Ovary (tissue), 9 donors: ENCODE results near the gene TNRC6A. TPM values are rescaled to one million over a fixed set of nuclear protein-coding genes. Genes with fewer than 3 reads are reported as not detected.

ENCODE experiments used
- DNase-seq, 5 donors: peaks; one replicate each; pipeline ENCODE4 v3.0.0-alpha.2; 2019 to 2020
- H3K27ac ChIP-seq, 2 donors: fragments of 200-600 bp; one replicate each; pipeline versions ENCODE4 v1.5.1 to v1.8.0; 2019 to 2022
- H3K27me3 ChIP-seq: fragments of 200-600 bp; one replicate; pipeline ENCODE4 v1.8.0; 2022
- H3K36me3 ChIP-seq: fragments of 200-600 bp; sonication (generic); one replicate; pipeline ENCODE4 v1.5.1; 2019
- H3K4me1 ChIP-seq: one replicate; pipeline ENCODE4 v1.8.1; 2013; ENCODE audit warnings: mild to moderate bottlenecking, moderate library complexity; ENCODE audit not compliant: insufficient read depth
- H3K4me3 ChIP-seq: fragments of 200-600 bp; sonication (generic); one replicate; pipeline ENCODE4 v1.5.1; 2017
- H3K9me3 ChIP-seq, 2 donors: fragments of 200-600 bp in 1 of 2; sonication (generic) in 1 of 2; one replicate each; pipeline versions ENCODE4 v1.5.1 to v1.8.1; 2013 to 2019; ENCODE audit warnings: mild to moderate bottlenecking in 1 of 2, moderate library complexity in 1 of 2
- EP300 ChIP-seq: sonication (generic); formaldehyde crosslinking; IDR thresholded peaks from one replicate; pipeline ENCODE4 v1.6.1; 2017; ENCODE audit warnings: antibody characterized with exemption
- POLR2A ChIP-seq: fragments of 450-650 bp; IDR thresholded peaks from one replicate; pipeline ENCODE4 v1.6.1; 2017; ENCODE audit warnings: antibody characterized with exemption, mild to moderate bottlenecking, moderate library complexity
- WGBS, 3 donors: extraction: QIAGEN DNeasy Blood & Tissue Kit in 1 of 3; methylation state at CpG; one replicate each; pipeline versions ENCODE4 v1.1.5 to v1.1.7; 2013 to 2017; 5-methylcytosine and 5-hydroxymethylcytosine counted together
- intact Hi-C, 4 donors: fragments of 100-400 bp; cut with DNase I; formaldehyde crosslinking; loops; one replicate each; pipeline versions ENCODE4 v1.11.0 to v1.15.1; 2022 to 2023
- polyA plus RNA-seq, 2 donors: library from polyadenylated mRNA; stranded (reverse); fragments of 200-250 nt in 1 of 2; fragments of 350-450 nt in 1 of 2; fragmentation: Illumina TruSeq in 1 of 2; extraction: RNeasy Lipid Tissue Mini Kit (QIAGEN cat#74804) in 1 of 2; gene quantifications; one replicate each; pipeline ENCODE4 v1.2.3, GENCODE V29; 2013 to 2014
- total RNA-seq, 7 donors: library from RNA; depleted of rRNA in 2 of 7; stranded (reverse); fragments of >200 nt in 2 of 7; fragmentation: NEBNext Ultra II Directional in 3 of 7; extraction: Animal tissue kit (Norgen Biotek cat#: 25700) in 3 of 7; gene quantifications; one replicate each; pipeline versions ENCODE4 v1.1.0 to v1.2.4, GENCODE V29; 2016 to 2023
- TF ChIP-seq, protein P1 (sequence below), 3 donors: fragments of 450-650 bp in 2 of 3; fragments of 200-600 bp in 1 of 3; IDR thresholded peaks; one replicate each; pipeline versions ENCODE4 v1.5.1 to v1.8.0; 2016 to 2022; ENCODE audit warnings: antibody characterized with exemption in 3 of 3, mild to moderate bottlenecking in 1 of 3
- donor health status: DM: no; HTN: no; CAD: no; lungs with moderate emphysema.
- donor health status: DM: no; HTN: no; CAD: no.
- donor health status: Bipolar disorder and iron deficiency.
- donor health status: DM: yes; HTN: yes; CAD: no.
- donor health status: DM: no; HTN: no; CAD: no.
- donor health status: DM: yes; HTN: yes; CAD: no.

TNRC6A gene
- total and polyA plus RNA-seq, 9 donors = 22.1 to 80.7 (median 54.0) TPM

DNA sequence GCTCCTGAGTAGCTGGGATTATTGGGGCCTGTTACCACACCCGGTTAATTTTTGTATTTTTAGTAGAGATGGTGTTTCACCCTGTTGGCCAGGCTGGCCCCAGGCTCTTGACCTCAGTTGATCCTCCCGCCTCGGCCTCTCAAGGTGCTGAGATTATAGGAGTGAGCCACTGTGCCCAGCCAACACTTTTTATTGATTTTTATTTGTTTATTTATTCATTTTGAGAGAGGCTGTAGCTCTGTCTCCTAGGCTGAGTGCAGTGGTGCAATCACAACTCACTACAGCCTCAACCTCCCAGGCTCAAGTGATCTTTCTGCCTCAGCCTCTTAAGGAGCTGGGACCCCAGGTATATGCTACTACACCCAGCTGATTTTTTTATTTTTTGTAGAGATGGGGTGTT lies 54.7 kb downstream of the TNRC6A start:
- TF ChIP-seq POLR2A = no peak
- TF ChIP-seq, protein P1, sequence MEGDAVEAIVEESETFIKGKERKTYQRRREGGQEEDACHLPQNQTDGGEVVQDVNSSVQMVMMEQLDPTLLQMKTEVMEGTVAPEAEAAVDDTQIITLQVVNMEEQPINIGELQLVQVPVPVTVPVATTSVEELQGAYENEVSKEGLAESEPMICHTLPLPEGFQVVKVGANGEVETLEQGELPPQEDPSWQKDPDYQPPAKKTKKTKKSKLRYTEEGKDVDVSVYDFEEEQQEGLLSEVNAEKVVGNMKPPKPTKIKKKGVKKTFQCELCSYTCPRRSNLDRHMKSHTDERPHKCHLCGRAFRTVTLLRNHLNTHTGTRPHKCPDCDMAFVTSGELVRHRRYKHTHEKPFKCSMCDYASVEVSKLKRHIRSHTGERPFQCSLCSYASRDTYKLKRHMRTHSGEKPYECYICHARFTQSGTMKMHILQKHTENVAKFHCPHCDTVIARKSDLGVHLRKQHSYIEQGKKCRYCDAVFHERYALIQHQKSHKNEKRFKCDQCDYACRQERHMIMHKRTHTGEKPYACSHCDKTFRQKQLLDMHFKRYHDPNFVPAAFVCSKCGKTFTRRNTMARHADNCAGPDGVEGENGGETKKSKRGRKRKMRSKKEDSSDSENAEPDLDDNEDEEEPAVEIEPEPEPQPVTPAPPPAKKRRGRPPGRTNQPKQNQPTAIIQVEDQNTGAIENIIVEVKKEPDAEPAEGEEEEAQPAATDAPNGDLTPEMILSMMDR (IDR thresholded peaks at IDR 0.05) = no peak
- TF ChIP-seq EP300 = no peak
- 91 to 92% (median 92%) methylated on average over 3 of the region's 3 CpGs for WGBS, 3 donors
- Histone ChIP-seq H3K27ac (no peak overlapping the region), H3K9me3 (no peaks in the 10 kb centered on the region), H3K27me3 (no peaks in the 10 kb centered on the region), H3K4me1 (no peaks in the 10 kb centered on the region), H3K4me3 (no peak overlapping the region), H3K36me3 (no peaks in the 10 kb centered on the region)
- DNase-seq = no peak
- intact Hi-C loops = loop anchor here in 1 of 4 donors (10.0 kb wide), 1 partner anchor 49 kb away; no protein-coding TSS in a partner anchor

DNA sequence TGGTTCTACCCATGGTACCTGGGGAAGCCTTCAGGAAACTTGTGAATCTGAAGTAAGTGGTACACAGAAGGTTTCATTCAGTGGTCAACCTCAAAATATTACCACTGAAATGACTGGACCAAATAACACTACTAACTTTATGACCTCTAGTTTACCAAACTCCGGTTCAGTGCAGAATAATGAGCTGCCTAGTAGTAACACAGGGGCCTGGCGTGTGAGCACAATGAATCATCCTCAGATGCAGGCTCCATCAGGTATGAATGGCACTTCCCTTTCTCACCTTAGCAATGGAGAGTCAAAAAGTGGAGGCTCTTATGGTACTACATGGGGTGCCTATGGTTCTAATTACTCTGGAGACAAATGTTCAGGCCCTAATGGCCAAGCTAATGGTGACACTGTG lies 60.4 kb downstream of the TNRC6A start:
- 91 to 97% (median 95%) methylated on average over 2 of the region's 2 CpGs for WGBS, 3 donors
- DNase-seq = no peak
- TF ChIP-seq, protein P1 (IDR thresholded peaks at IDR 0.05) = no peak
- TF ChIP-seq POLR2A (no peak), EP300 (no peak)
- no peak overlapping the region for H3K27ac ChIP-seq
- intact Hi-C loops = loop anchor here in 1 of 4 donors (10.0 kb wide), 1 partner anchor 55 kb away; no protein-coding TSS in a partner anchor
- no peak overlapping the region for H3K4me3 ChIP-seq
- H3K27me3 ChIP-seq = no peaks in the 10 kb centered on the region
- no peaks in the 10 kb centered on the region for H3K36me3 ChIP-seq
- no peaks in the 10 kb centered on the region for H3K9me3 ChIP-seq
- H3K4me1 ChIP-seq = no peaks in the 10 kb centered on the region

DNA sequence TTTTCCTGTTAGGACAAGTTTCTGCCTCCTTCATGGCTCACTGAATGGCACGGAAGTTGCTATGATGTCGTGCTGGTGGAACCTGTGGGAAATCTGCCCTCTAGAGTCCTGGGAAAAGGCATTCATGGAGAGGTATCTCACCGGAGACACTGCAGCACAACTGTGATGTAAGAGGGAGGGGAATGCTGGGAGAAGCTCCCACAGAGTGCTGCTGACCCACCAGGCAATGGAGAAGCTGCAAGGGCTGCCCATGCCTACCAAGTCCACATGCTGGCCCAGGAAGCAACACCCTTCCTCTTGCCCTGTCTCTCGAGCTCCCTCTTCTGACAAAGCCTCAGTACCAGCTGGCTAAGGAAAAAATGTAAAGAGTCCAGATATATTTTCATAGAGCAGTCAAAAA lies 71.1 kb downstream of the TNRC6A start:
- H3K4me3 ChIP-seq = no peak overlapping the region
- H3K27me3 ChIP-seq = no peaks in the 10 kb centered on the region
- no peak overlapping the region for H3K27ac ChIP-seq
- 72 to 87% (median 83%) methylated on average over 4 of the region's 4 CpGs for WGBS, 3 donors
- TF ChIP-seq, protein P1 (IDR thresholded peaks at IDR 0.05) = no peak
- DNase-seq = no peak
- H3K9me3 ChIP-seq = no peaks in the 10 kb centered on the region
- no peaks in the 10 kb centered on the region for H3K4me1 ChIP-seq
- intact Hi-C loops = no loop called here
- H3K36me3 ChIP-seq = no peaks in the 10 kb centered on the region

GRCh38 chr16:24801761-24802302 lies 72.4 kb downstream of the TNRC6A start:
- DNase-seq = no peak
- H3K27ac ChIP-seq = no peak overlapping the region
- no peaks in the 10 kb centered on the region for H3K27me3 ChIP-seq
- no peaks in the 10 kb centered on the region for H3K9me3 ChIP-seq
- intact Hi-C loops = no loop called here
- no peaks in the 10 kb centered on the region for H3K36me3 ChIP-seq
- no peak overlapping the region for H3K4me3 ChIP-seq
- WGBS, 3 donors = 81 to 92% (median 86%) methylated on average over 3 of the region's 3 CpGs
- H3K4me1 ChIP-seq = no peaks in the 10 kb centered on the region
- TF ChIP-seq, protein P1 (IDR thresholded peaks at IDR 0.05) = no peak
- TF ChIP-seq EP300 (no peak), POLR2A (no peak)
